Colonic mucosa (tissue), 4 donors: ENCODE data around the gene RBPJL. TPM values are rescaled to one million over a fixed set of nuclear protein-coding genes. Genes with fewer than 3 reads are reported as not detected.

ENCODE experiments used
- DNase-seq: peaks from one replicate; pipeline ENCODE4 v3.0.0-alpha.2; 2020
- H3K27ac ChIP-seq: fragments of 200-600 bp; one replicate; pipeline ENCODE4 v1.8.0; 2021
- H3K27me3 ChIP-seq: fragments of 200-600 bp; one replicate; pipeline ENCODE4 v1.8.0; 2021
- H3K36me3 ChIP-seq: fragments of 200-600 bp; one replicate; pipeline ENCODE4 v1.8.0; 2021
- H3K4me1 ChIP-seq: fragments of 200-600 bp; one replicate; pipeline ENCODE4 v1.8.0; 2021; ENCODE audit warnings: mild to moderate bottlenecking
- H3K4me3 ChIP-seq: fragments of 200-600 bp; one replicate; pipeline ENCODE4 v1.8.0; 2021
- H3K9ac ChIP-seq, 2 donors: one replicate each; pipeline ENCODE4 v1.7.0; 2013; ENCODE audit warnings: control low read depth in 2 of 2, low read depth in 2 of 2, low read length in 2 of 2
- H3K9me3 ChIP-seq: fragments of 200-600 bp; one replicate; pipeline ENCODE4 v1.8.0; 2021
- intact Hi-C: fragments of 100-400 bp; cut with DNase I; formaldehyde crosslinking; loops from one replicate; pipeline ENCODE4 v1.14.1; 2022
- total RNA-seq, 2 donors: library from RNA; stranded (reverse); fragmentation: NEBNext Ultra II Directional in 1 of 2; extraction: Animal tissue kit (Norgen Biotek cat#: 25700) in 1 of 2; gene quantifications; one replicate each; pipeline ENCODE4 v1.2.1, GENCODE V29; 2021
- TF ChIP-seq, protein P1 (sequence below): fragments of 200-600 bp; IDR thresholded peaks from one replicate; pipeline ENCODE4 v1.8.0; 2022; ENCODE audit warnings: antibody characterized with exemption, mild to moderate bottlenecking
- donor health status: healthy.
- donor health status: DM: no; HTN: no; CAD: no.
- donor health status: DM: no; HTN: no; CAD: no.

The RBPJL gene, protein sequence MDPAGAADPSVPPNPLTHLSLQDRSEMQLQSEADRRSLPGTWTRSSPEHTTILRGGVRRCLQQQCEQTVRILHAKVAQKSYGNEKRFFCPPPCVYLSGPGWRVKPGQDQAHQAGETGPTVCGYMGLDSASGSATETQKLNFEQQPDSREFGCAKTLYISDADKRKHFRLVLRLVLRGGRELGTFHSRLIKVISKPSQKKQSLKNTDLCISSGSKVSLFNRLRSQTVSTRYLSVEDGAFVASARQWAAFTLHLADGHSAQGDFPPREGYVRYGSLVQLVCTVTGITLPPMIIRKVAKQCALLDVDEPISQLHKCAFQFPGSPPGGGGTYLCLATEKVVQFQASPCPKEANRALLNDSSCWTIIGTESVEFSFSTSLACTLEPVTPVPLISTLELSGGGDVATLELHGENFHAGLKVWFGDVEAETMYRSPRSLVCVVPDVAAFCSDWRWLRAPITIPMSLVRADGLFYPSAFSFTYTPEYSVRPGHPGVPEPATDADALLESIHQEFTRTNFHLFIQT
- under 1 TPM in 1 of 2 donors, not detected in 1; 0.74 TPM for total RNA-seq

DNA sequence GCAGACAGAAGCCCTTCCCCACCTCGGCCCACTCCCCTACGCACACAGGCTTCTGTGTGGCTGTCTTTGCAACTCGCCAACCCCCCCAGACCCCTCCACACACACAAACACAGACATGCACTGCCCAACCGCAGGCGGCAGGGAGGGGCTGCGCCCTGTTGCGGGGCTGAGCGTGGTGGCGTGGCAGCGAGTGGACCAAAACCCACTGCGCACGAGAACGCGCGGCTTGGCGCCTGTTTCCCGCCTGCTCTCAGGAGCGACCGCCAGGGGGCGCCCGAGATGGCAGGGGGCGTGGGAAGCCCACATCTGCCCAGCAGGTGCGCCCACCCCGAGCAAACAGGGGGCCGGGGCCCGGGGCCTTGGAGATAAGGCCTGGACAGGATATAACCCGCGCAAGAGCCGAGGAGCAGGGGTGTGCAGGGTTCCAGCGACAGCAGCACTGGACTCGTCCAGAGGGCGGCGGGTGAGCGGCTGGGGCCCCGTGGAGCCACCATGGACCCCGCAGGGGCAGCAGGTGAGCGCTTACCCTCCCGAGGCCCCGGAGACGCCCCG is at the start of gene RBPJL:
TSS of gene RBPJL (plus strand) at position 410 of the 552 bp plus-strand sequence. CDS start at position 493, 83 bp downstream.
- Histone ChIP-seq H3K4me1 (no peaks in the 10 kb centered on the region), H3K36me3 (no peaks in the 10 kb centered on the region), H3K27me3 (peaks cover 7% of the 10 kb centered on the region), H3K9me3 (no peaks in the 10 kb centered on the region), H3K9ac (no peak within 1 kb of the TSS), H3K27ac (no peak within 1 kb of the TSS), H3K4me3 (no peak within 1 kb of the TSS)
- TF ChIP-seq, protein P1, sequence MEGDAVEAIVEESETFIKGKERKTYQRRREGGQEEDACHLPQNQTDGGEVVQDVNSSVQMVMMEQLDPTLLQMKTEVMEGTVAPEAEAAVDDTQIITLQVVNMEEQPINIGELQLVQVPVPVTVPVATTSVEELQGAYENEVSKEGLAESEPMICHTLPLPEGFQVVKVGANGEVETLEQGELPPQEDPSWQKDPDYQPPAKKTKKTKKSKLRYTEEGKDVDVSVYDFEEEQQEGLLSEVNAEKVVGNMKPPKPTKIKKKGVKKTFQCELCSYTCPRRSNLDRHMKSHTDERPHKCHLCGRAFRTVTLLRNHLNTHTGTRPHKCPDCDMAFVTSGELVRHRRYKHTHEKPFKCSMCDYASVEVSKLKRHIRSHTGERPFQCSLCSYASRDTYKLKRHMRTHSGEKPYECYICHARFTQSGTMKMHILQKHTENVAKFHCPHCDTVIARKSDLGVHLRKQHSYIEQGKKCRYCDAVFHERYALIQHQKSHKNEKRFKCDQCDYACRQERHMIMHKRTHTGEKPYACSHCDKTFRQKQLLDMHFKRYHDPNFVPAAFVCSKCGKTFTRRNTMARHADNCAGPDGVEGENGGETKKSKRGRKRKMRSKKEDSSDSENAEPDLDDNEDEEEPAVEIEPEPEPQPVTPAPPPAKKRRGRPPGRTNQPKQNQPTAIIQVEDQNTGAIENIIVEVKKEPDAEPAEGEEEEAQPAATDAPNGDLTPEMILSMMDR: peak; percentile 82
- no peak for DNase-seq
- intact Hi-C loops: no loop called here

DNA sequence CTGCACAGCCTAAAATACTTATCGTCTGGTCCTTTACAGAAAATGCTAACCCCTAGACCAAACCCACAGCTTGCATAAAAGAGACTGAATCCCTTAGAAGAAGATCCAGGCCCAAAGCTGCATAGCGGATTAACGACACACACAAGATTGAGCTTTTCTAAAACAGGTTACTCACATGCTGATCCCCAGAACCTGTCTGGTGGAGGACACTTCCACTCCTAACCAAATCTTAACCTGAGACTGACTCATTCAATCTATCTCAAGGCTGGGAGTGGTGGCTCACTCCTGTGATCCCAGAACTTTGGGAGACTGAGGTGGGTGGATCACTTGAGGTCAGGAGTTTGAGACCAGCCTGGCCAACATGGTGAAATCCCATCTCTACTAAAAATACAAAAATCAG is 49.5 kb upstream of the RBPJL start:
- intact Hi-C loops: no loop called here

DNA sequence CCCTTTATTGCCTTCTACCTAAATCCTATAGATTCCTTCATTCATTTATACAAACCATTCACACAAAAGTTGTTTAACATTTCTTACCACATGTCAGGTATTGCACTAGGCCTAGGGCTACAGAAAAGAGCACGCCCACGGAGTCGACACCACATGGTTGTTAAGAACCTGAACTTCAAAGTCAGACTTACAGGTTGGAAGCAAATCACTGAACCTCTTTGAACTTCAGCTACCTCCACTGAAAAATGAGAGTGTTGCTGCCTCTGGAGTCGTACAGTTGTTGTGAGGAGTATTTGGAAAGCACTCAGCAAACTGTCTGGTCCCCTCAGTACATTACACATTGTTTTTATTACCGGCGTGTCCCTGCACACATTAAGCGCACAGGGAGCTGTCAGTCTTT is 48.9 kb upstream of the RBPJL start:
- no peak for DNase-seq
- no peak overlapping the region for H3K4me3 ChIP-seq

More for the DNA sequence above, 49.5 kb upstream of the RBPJL start:
- Histone ChIP-seq H3K4me3 (no peak overlapping the region), H3K4me1 (peaks cover 6% of the 10 kb centered on the region), H3K36me3 (no peaks in the 10 kb centered on the region), H3K27ac (no peak overlapping the region), H3K9ac (no peak overlapping the region), H3K27me3 (no peaks in the 10 kb centered on the region), H3K9me3 (no peaks in the 10 kb centered on the region)
- DNase-seq: no peak
- TF ChIP-seq, protein P1: no peak

DNA sequence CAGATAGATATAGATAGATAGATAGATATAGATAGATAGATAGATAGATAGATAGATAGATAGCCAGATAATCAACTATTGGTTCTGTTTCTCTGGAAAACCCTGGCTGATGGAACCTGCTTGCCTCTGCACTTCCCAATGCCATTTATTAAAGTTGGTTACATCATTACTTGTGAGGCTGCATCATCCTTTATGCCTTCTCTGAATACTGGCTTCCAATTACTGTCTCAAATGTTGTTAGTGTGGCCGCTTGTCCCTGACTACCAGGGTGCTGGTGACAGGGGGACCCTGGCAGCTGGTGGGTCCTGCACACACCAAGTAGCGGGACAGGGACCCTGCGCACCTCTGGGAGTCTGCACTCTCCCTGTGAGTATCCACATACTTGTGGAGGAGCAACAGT is 48.4 kb upstream of the RBPJL start:
- no peaks in the 10 kb centered on the region for H3K36me3 ChIP-seq
- peaks cover 6% of the 10 kb centered on the region for H3K4me1 ChIP-seq
- H3K27ac ChIP-seq: no peak overlapping the region
- no peaks in the 10 kb centered on the region for H3K27me3 ChIP-seq
- no peak for DNase-seq
- H3K9ac ChIP-seq: no peak overlapping the region
- no peak overlapping the region for H3K4me3 ChIP-seq
- H3K9me3 ChIP-seq: no peaks in the 10 kb centered on the region
- TF ChIP-seq, protein P1: no peak
- intact Hi-C loops: no loop called here

More for the DNA sequence above, 48.9 kb upstream of the RBPJL start:
- Histone ChIP-seq H3K4me1 (peaks cover 6% of the 10 kb centered on the region), H3K9me3 (no peaks in the 10 kb centered on the region), H3K9ac (no peak overlapping the region), H3K36me3 (no peaks in the 10 kb centered on the region), H3K27ac (no peak overlapping the region), H3K27me3 (no peaks in the 10 kb centered on the region)
- intact Hi-C loops: no loop called here
- TF ChIP-seq, protein P1: no peak

DNA sequence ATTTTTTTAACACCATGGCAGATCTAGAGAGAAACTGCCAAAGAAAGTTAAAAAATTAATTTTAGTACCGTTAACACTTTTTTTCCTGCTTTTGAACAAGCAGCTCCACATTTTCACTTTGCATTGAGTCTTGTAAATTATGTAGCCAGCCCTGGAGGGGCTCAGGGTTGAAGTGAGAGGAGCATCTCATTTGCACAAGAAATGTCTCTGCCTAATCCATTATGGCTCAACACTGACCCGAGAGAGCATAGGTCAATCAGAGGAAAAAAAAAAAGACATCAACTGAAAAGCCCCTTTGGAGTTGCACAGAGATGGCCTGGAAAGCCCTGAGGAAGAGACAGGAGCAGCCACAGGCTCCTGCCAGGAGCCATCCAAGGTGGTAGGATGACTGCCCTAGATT is 48.0 kb upstream of the RBPJL start:
- no peaks in the 10 kb centered on the region for H3K9me3 ChIP-seq
- TF ChIP-seq, protein P1: no peak
- H3K4me3 ChIP-seq: no peak overlapping the region
- H3K27me3 ChIP-seq: no peaks in the 10 kb centered on the region
- no peak overlapping the region for H3K27ac ChIP-seq
- H3K9ac ChIP-seq: no peak overlapping the region
- H3K36me3 ChIP-seq: no peaks in the 10 kb centered on the region
- intact Hi-C loops: no loop called here
- H3K4me1 ChIP-seq: peaks cover 6% of the 10 kb centered on the region
- no peak for DNase-seq
